Measurements from ENCODE around the gene VILL.
A peak's percentile ranks its signal among the peaks of the same experiment; 100 is the strongest.

GRCh38 chr3:38004415-38005075 lies 14.0 kb downstream of the VILL start:
- peak; percentile 84 for TF ChIP-seq CTCF (IDR thresholded peaks at IDR 0.05; ENCODE audit: low read depth, low read length)
- no peak for TF ChIP-seq EZH2phosphoT487 (IDR thresholded peaks at IDR 0.05; ENCODE audit: low read depth)

All from OCI-LY3 (cell line).